Glutamatergic neuron (in vitro differentiated cells): Measurements from ENCODE around the gene METRN. TPM values are rescaled to one million over a fixed set of nuclear protein-coding genes. Genes with fewer than 3 reads are reported as not detected.
A peak's percentile ranks its signal among the peaks of the same experiment; 100 is the strongest.

Experiments used
- DNase-seq: peaks from one replicate; pipeline ENCODE4 v3.0.0; 2022
- H3K27ac Mint-ChIP-seq: one replicate; pipeline ENCODE4 v1.8.0; 2020; ENCODE audit warnings: mild to moderate bottlenecking, mixed read lengths, inconsistent platforms; ENCODE audit not compliant: unreplicated experiment
- H3K27me3 Mint-ChIP-seq: one replicate; pipeline ENCODE4 v1.8.0; 2020; ENCODE audit warnings: mild to moderate bottlenecking, moderate library complexity, mixed read lengths, inconsistent platforms; ENCODE audit not compliant: unreplicated experiment
- H3K36me3 Mint-ChIP-seq: one replicate; pipeline ENCODE4 v1.8.0; 2020; ENCODE audit warnings: mild to moderate bottlenecking, mixed read lengths, inconsistent platforms; ENCODE audit not compliant: unreplicated experiment
- H3K4me1 Mint-ChIP-seq: one replicate; pipeline ENCODE4 v1.8.0; 2020; ENCODE audit warnings: mild to moderate bottlenecking, low read depth, mixed read lengths, inconsistent platforms; ENCODE audit not compliant: unreplicated experiment
- H3K4me3 Mint-ChIP-seq: one replicate; pipeline ENCODE4 v1.8.0; 2020; ENCODE audit warnings: mild to moderate bottlenecking, mixed read lengths, inconsistent platforms; ENCODE audit not compliant: unreplicated experiment
- H3K9me3 Mint-ChIP-seq: one replicate; pipeline ENCODE4 v1.8.0; 2020; ENCODE audit warnings: mild to moderate bottlenecking, moderate library complexity, mixed read lengths, inconsistent platforms; ENCODE audit not compliant: unreplicated experiment
- CTCF ChIP-seq: fragments of 200-600 bp; sonication (generic); IDR thresholded peaks from one replicate; pipeline ENCODE4 v1.5.0; 2021; ENCODE audit not compliant: partially characterized antibody, unreplicated experiment
- total RNA-seq: library from RNA; stranded (reverse); fragmentation: NEBNext Ultra II Directional; extraction: Animal tissue kit (Norgen Biotek cat#: 25700); gene quantifications from one replicate; pipeline ENCODE4 v1.2.1, GENCODE V29; 2021; ENCODE audit not compliant: unreplicated experiment

METRN gene
- total RNA-seq, 1 donor from 2014 or later: 134 TPM

- H3K27ac Mint-ChIP-seq: no peak overlapping the region
- H3K4me3 Mint-ChIP-seq: no peak overlapping the region
- peaks cover 2% of the 10 kb centered on the region for H3K27me3 Mint-ChIP-seq
- H3K36me3 Mint-ChIP-seq: no peaks in the 10 kb centered on the region
- H3K4me1 Mint-ChIP-seq: no peaks in the 10 kb centered on the region
- no peaks in the 10 kb centered on the region for H3K9me3 Mint-ChIP-seq
- no peak for TF ChIP-seq CTCF
- no peak for DNase-seq
Measured at GRCh38 chr16:766008-766819, 51.3 kb downstream of the METRN start.

- Mint-ChIP-seq H3K27me3 (peaks cover 6% of the 10 kb centered on the region), H3K9me3 (peaks cover 2% of the 10 kb centered on the region), H3K4me1 (no peaks in the 10 kb centered on the region), H3K36me3 (no peaks in the 10 kb centered on the region), H3K27ac (no peak overlapping the region), H3K4me3 (no peak overlapping the region)
- DNase-seq: peak; percentile 63
- no peak for TF ChIP-seq CTCF
Measured at GRCh38 chr16:766820-767640, 52.1 kb downstream of the METRN start.

- Mint-ChIP-seq H3K4me3 (no peak overlapping the region), H3K27me3 (peaks cover 6% of the 10 kb centered on the region), H3K9me3 (peaks cover 2% of the 10 kb centered on the region), H3K27ac (no peak overlapping the region), H3K4me1 (no peaks in the 10 kb centered on the region), H3K36me3 (no peaks in the 10 kb centered on the region)
- peak; percentile 62 for DNase-seq
- no peak for TF ChIP-seq CTCF
Measured at GRCh38 chr16:767743-768235, 52.9 kb downstream of the METRN start.

- no peak for DNase-seq
- no peak for TF ChIP-seq CTCF
- no peak overlapping the region for H3K27ac Mint-ChIP-seq
- H3K27me3 Mint-ChIP-seq: peaks cover 6% of the 10 kb centered on the region
- H3K4me1 Mint-ChIP-seq: no peaks in the 10 kb centered on the region
- no peak overlapping the region for H3K4me3 Mint-ChIP-seq
- H3K36me3 Mint-ChIP-seq: no peaks in the 10 kb centered on the region
- H3K9me3 Mint-ChIP-seq: peaks cover 2% of the 10 kb centered on the region
Measured at GRCh38 chr16:768428-768827, 53.5 kb downstream of the METRN start.

Other genes starting within 250 kb of the METRN start
- 56.1 TPM for gene CAPN15, start 187.4 kb upstream of the METRN start, total RNA-seq
- not detected for gene PRR35, start 154.7 kb upstream of the METRN start, total RNA-seq
- gene NHLRC4, start 148.1 kb upstream of the METRN start, total RNA-seq: 3.4 TPM
- gene PIGQ, start 145.2 kb upstream of the METRN start, total RNA-seq: 85.0 TPM
- 48.3 TPM for gene RAB40C, start 125.1 kb upstream of the METRN start, total RNA-seq
- 61.9 TPM for gene WFIKKN1, start 84.1 kb upstream of the METRN start, total RNA-seq
- gene METTL26, start 78.8 kb upstream of the METRN start, total RNA-seq: 63.6 TPM
- gene MCRIP2, start 73.3 kb upstream of the METRN start, total RNA-seq: 16.6 TPM
- gene WDR90, start 65.8 kb upstream of the METRN start, total RNA-seq: 24.6 TPM
- gene RHOT2, start 47.0 kb upstream of the METRN start, total RNA-seq: 208 TPM
- 8.2 TPM for gene RHBDL1, start 39.4 kb upstream of the METRN start, total RNA-seq
- 78.3 TPM for gene STUB1, start 34.7 kb upstream of the METRN start, total RNA-seq
- 26.1 TPM for gene JMJD8, start 30.8 kb upstream of the METRN start, total RNA-seq
- gene WDR24, start 24.7 kb upstream of the METRN start, total RNA-seq: 19.9 TPM
- 85.1 TPM for gene FBXL16, start 9.3 kb upstream of the METRN start, total RNA-seq
- 61.1 TPM for gene ANTKMT, start 6.0 kb downstream of the METRN start, total RNA-seq
- gene CCDC78, start 11.3 kb downstream of the METRN start, total RNA-seq: 18.9 TPM
- 31.7 TPM for gene HAGHL, start 12.0 kb downstream of the METRN start, total RNA-seq
- gene CIAO3, start 25.9 kb downstream of the METRN start, total RNA-seq: 49.5 TPM
- gene MSLN, start 45.6 kb downstream of the METRN start, total RNA-seq: not detected
- 28.5 TPM for gene RPUSD1, start 73.3 kb downstream of the METRN start, total RNA-seq
- 49.2 TPM for gene CHTF18, start 73.5 kb downstream of the METRN start, total RNA-seq
- not detected for gene GNG13, start 85.6 kb downstream of the METRN start, total RNA-seq